Erythroblast (primary cell): Measurements from ENCODE around the gene SPAG9.
"Not testable (repeated sequence)": the region's sequence is repeated elsewhere in the genome, so short reads cannot be mapped to it uniquely, and the experiment has no call there.

Source experiments
- DNase-seq, 2 experiments: peaks; one replicate each; lab custom pipeline; 2025; lab: John Stamatoyannopoulos, UW
- GATA1 ChIP-seq: IDR thresholded peaks from 2 replicates; pipeline ENCODE4 v1.6.1; 2011; ENCODE audit warnings: low read depth, mild to moderate bottlenecking, control low read depth, low read length, moderate library complexity
- POLR2A ChIP-seq: IDR thresholded peaks from 2 replicates; pipeline ENCODE4 v1.6.1; 2011; ENCODE audit warnings: mild to moderate bottlenecking, low read length

SPAG9 gene

GRCh38 chr17:50949128-50949988 is 171.3 kb downstream of the SPAG9 start:
- no peak for DNase-seq

GRCh38 chr17:50948711-50949110 is 172.0 kb downstream of the SPAG9 start:
- no peak for DNase-seq
- no peak for TF ChIP-seq GATA1
- peak; percentile 6 for TF ChIP-seq POLR2A

More at GRCh38 chr17:50949128-50949988, 171.3 kb downstream of the SPAG9 start:
- TF ChIP-seq POLR2A (no peak), GATA1 (no peak)

- DNase-seq, result peak; percentile 70 to 74
Observed at GRCh38 chr17:50947782-50948543, 172.7 kb downstream of the SPAG9 start.

GRCh38 chr17:50946891-50947781 is 173.5 kb downstream of the SPAG9 start:
- no peak for DNase-seq
- no peak for TF ChIP-seq POLR2A
- TF ChIP-seq GATA1, result no peak

More at GRCh38 chr17:50947782-50948543, 172.7 kb downstream of the SPAG9 start:
- TF ChIP-seq POLR2A (no peak), GATA1 (no peak)

GRCh38 chr17:50946223-50946890 is 174.3 kb downstream of the SPAG9 start:
- no peak for TF ChIP-seq POLR2A
- TF ChIP-seq GATA1, result no peak
- DNase-seq, result no peak

GRCh38 chr17:50945779-50946222 is 174.9 kb downstream of the SPAG9 start:
- TF ChIP-seq GATA1 (no peak), POLR2A (no peak)
- no peak for DNase-seq

- TF ChIP-seq GATA1 (no peak), POLR2A (no peak)
- no peak for DNase-seq
Observed at GRCh38 chr17:50944902-50945720, 175.6 kb downstream of the SPAG9 start.

- DNase-seq, result peak; percentile 89
- TF ChIP-seq POLR2A, result peak; percentile 46
- TF ChIP-seq GATA1, result no peak
Observed at GRCh38 chr17:50944054-50944901, 176.4 kb downstream of the SPAG9 start.

GRCh38 chr17:50943575-50943933 is 177.1 kb downstream of the SPAG9 start:
- TF ChIP-seq POLR2A (no peak), GATA1 (no peak)
- DNase-seq, result no peak

- not testable (repeated sequence) for DNase-seq
Observed at GRCh38 chr17:50941676-50942048, 179.0 kb downstream of the SPAG9 start.

- DNase-seq, result no peak
- TF ChIP-seq POLR2A (no peak), GATA1 (no peak)
Observed at GRCh38 chr17:50939795-50940684, 180.6 kb downstream of the SPAG9 start.
